H9 (cell line): ENCODE results near the gene CLIC3. TPM values are rescaled to one million over a fixed set of nuclear protein-coding genes. Genes with fewer than 3 reads are reported as not detected.

ENCODE experiments used
- DNase-seq: peaks from one replicate; pipeline ENCODE4 v3.0.0-alpha.2; 2017
- H2AFZ ChIP-seq: one replicate; pipeline ENCODE4 v1.6.1; 2013; ENCODE audit warnings: mild to moderate bottlenecking, low read length, control low read depth, moderate library complexity
- H2AK5ac ChIP-seq: 2 replicates; pipeline ENCODE4 v1.6.1; 2013; ENCODE audit warnings: low read length, control low read depth, mixed read lengths; ENCODE audit not compliant: insufficient read length
- H2BK120ac ChIP-seq: one replicate; pipeline ENCODE4 v1.6.1; 2013; ENCODE audit warnings: low read depth, mild to moderate bottlenecking, low read length, control low read depth, inconsistent platforms; ENCODE audit not compliant: poor library complexity, severe bottlenecking
- H2BK12ac ChIP-seq: 2 replicates; pipeline ENCODE4 v1.6.1; 2013; ENCODE audit warnings: low read length, control low read depth, mixed read lengths, low read depth; ENCODE audit not compliant: insufficient read length
- H2BK15ac ChIP-seq: 2 replicates; pipeline ENCODE4 v1.6.1; 2013; ENCODE audit warnings: low read depth, low read length, control low read depth
- H2BK20ac ChIP-seq: one replicate; pipeline ENCODE4 v1.6.1; 2013; ENCODE audit warnings: low read depth, mild to moderate bottlenecking, low read length, control low read depth, inconsistent platforms; ENCODE audit not compliant: poor library complexity, severe bottlenecking
- H2BK5ac ChIP-seq: 2 replicates; pipeline ENCODE4 v1.6.1; 2013; ENCODE audit warnings: low read length, control low read depth, mixed read lengths; ENCODE audit not compliant: insufficient read length
- H3K14ac ChIP-seq: 2 replicates; pipeline ENCODE4 v1.6.1; 2013; ENCODE audit warnings: low read length, control low read depth; ENCODE audit not compliant: insufficient read depth
- H3K18ac ChIP-seq: 2 replicates; pipeline ENCODE4 v1.6.1; 2013; ENCODE audit warnings: low read depth, mild to moderate bottlenecking, mixed read lengths, low read length, control low read depth; ENCODE audit not compliant: insufficient read length
- H3K23ac ChIP-seq: 2 replicates; pipeline ENCODE4 v1.6.1; 2013; ENCODE audit warnings: low read length, control low read depth, mixed read lengths, low read depth; ENCODE audit not compliant: insufficient read length
- H3K23me2 ChIP-seq: 2 replicates; pipeline ENCODE4 v1.6.1; 2013; ENCODE audit warnings: low read depth, mild to moderate bottlenecking, mixed read lengths, low read length, control low read depth; ENCODE audit not compliant: insufficient read length, poor library complexity, severe bottlenecking
- H3K27ac ChIP-seq: 2 replicates; pipeline ENCODE4 v1.5.1; 2013; ENCODE audit warnings: low read length, control low read depth, mixed read lengths, low read depth; ENCODE audit not compliant: insufficient read length
- H3K27me3 ChIP-seq: 2 replicates; pipeline ENCODE4 v1.6.1; 2013; ENCODE audit warnings: low read length, control low read depth, inconsistent platforms; ENCODE audit not compliant: insufficient read depth
- H3K4ac ChIP-seq: 2 replicates; pipeline ENCODE4 v1.6.1; 2013; ENCODE audit warnings: low read depth, mild to moderate bottlenecking, control low read depth, inconsistent platforms, low read length, moderate library complexity
- H3K4me1 ChIP-seq: 2 replicates; pipeline ENCODE4 v1.6.1; 2013; ENCODE audit warnings: low read length, control low read depth, inconsistent platforms; ENCODE audit not compliant: insufficient read depth
- H3K4me2 ChIP-seq: 2 replicates; pipeline ENCODE4 v1.6.1; 2013; ENCODE audit warnings: low read length, control low read depth, mixed read lengths; ENCODE audit not compliant: insufficient read length, insufficient read depth
- H3K56ac ChIP-seq: 2 replicates; pipeline ENCODE4 v1.6.1; 2013; ENCODE audit warnings: low read depth, mild to moderate bottlenecking, mixed read lengths, low read length, control low read depth; ENCODE audit not compliant: insufficient read length
- H3K79me1 ChIP-seq: 2 replicates; pipeline ENCODE4 v1.6.1; 2013; ENCODE audit warnings: low read depth, mild to moderate bottlenecking, moderate library complexity, low read length, control low read depth, inconsistent platforms; ENCODE audit not compliant: insufficient read depth, poor library complexity, severe bottlenecking
- H3K79me2 ChIP-seq: 2 replicates; pipeline ENCODE4 v1.6.1; 2013; ENCODE audit warnings: low read length, control low read depth, inconsistent platforms; ENCODE audit not compliant: insufficient read depth
- H3K9ac ChIP-seq: 2 replicates; pipeline ENCODE4 v1.6.1; 2013; ENCODE audit warnings: low read length, control low read depth, mixed read lengths; ENCODE audit not compliant: insufficient read length; ENCODE audit errors: extremely low read depth
- H3K9me3 ChIP-seq: one replicate; pipeline ENCODE4 v1.6.1; 2013; ENCODE audit warnings: low read depth, low read length, inconsistent platforms; ENCODE audit not compliant: control insufficient read depth
- H3T11ph ChIP-seq: one replicate; pipeline ENCODE4 v1.6.1; 2013; ENCODE audit warnings: mild to moderate bottlenecking, low read length, control low read depth, inconsistent platforms
- H4K20me1 ChIP-seq: one replicate; pipeline ENCODE4 v1.6.1; 2013; ENCODE audit not compliant: control insufficient read depth, insufficient read length, insufficient read depth
- H4K5ac ChIP-seq: 2 replicates; pipeline ENCODE4 v1.6.1; 2013; ENCODE audit warnings: low read depth, mild to moderate bottlenecking, mixed read lengths, low read length, control low read depth; ENCODE audit not compliant: insufficient read length
- H4K8ac ChIP-seq: replicated peaks from 2 replicates; pipeline ENCODE4 v1.6.1; 2013; ENCODE audit warnings: low read length, control low read depth, mixed read lengths, low read depth; ENCODE audit not compliant: insufficient read length
- H4K91ac ChIP-seq: 2 replicates; pipeline ENCODE4 v1.6.1; 2013; ENCODE audit warnings: low read depth, mild to moderate bottlenecking, moderate library complexity, mixed read lengths, low read length, control low read depth; ENCODE audit not compliant: insufficient read length
- H3K27ac Mint-ChIP-seq, 3 experiments: 2 replicates in 2 of 3; 3 replicates in 1 of 3; pipeline ENCODE4 v1.8.0; 2020 to 2021; ENCODE audit warnings: mixed read lengths in 3 of 3, mild to moderate bottlenecking in 1 of 3, moderate library complexity in 1 of 3
- H3K27me3 Mint-ChIP-seq: 2 replicates; pipeline ENCODE4 v1.8.0; 2021; ENCODE audit warnings: low read depth, mild to moderate bottlenecking, moderate library complexity, mixed read lengths
- H3K36me3 Mint-ChIP-seq, 3 experiments: 2 replicates in 2 of 3; 3 replicates in 1 of 3; pipeline ENCODE4 v1.8.0; 2020 to 2021; ENCODE audit warnings: low read depth in 3 of 3, mixed read lengths in 3 of 3; ENCODE audit not compliant: insufficient read depth in 1 of 3
- H3K4me1 Mint-ChIP-seq, 2 experiments: 2 replicates each; pipeline ENCODE4 v1.8.0; 2020; ENCODE audit warnings: mixed read lengths in 2 of 2
- H3K4me3 Mint-ChIP-seq, 2 experiments: 2 replicates in 1 of 2; 3 replicates in 1 of 2; pipeline ENCODE4 v1.8.0; 2020 to 2021; ENCODE audit warnings: mild to moderate bottlenecking in 2 of 2, mixed read lengths in 2 of 2, moderate library complexity in 1 of 2
- H3K9me3 Mint-ChIP-seq, 2 experiments: 2 replicates in 1 of 2; 3 replicates in 1 of 2; pipeline ENCODE4 v1.8.0; 2020; ENCODE audit warnings: mild to moderate bottlenecking in 2 of 2, mixed read lengths in 2 of 2, moderate library complexity in 1 of 2
- WGBS: extraction: QIAGEN DNeasy Blood & Tissue Kit; methylation state at CpG from one replicate; pipeline ENCODE4 v1.1.7; 2013; ENCODE audit warnings: missing lambda C conversion rate, low lambda C conversion rate, mixed read lengths; ENCODE audit not compliant: insufficient read length; ENCODE audit errors: extremely low coverage; 5-methylcytosine and 5-hydroxymethylcytosine counted together
- total RNA-seq: library from RNA; stranded (reverse); gene quantifications from 2 replicates; pipeline ENCODE4 v1.2.1, GENCODE V29; 2021
- TF ChIP-seq, protein P1 (sequence below): fragments of 200-600 bp; sonication (generic); conservative IDR thresholded peaks from 3 replicates; pipeline ENCODE4 v1.8.0; 2021; ENCODE audit warnings: antibody characterized with exemption, mild to moderate bottlenecking

The CLIC3 gene
- total RNA-seq, 1 experiment from 2014 or later = 0.31 TPM

DNA sequence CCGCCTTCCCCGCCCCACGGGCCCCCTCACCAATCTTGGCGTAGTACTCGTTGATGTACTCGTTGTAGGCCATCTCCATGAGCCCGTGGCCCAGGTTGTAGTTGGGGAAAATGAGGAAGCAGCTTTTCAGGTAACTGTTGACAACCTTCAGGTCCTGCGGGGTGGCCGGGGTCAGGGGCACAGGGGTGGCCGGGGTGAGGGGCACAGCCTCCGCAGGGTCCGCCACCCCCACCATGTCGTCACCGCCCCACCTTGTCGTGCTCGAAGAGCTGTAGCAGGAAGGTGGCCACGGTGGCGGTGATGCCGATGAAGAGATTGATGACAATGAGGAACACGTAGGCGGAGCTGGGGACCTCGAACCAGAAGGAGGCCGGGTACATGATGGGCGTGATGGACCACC lies 14.8 kb upstream of the CLIC3 start:
- Histone ChIP-seq H2AK5ac (no peak overlapping the region), H3K14ac (no peak overlapping the region), H3K79me1 (no peaks in the 10 kb centered on the region), H2BK120ac (no peak overlapping the region), H3K56ac (no peak overlapping the region), H2BK12ac (no peak overlapping the region), H3K79me2 (no peaks in the 10 kb centered on the region), H3K9ac (no peak overlapping the region), H4K8ac (no peak overlapping the region), H3K27me3 (no peaks in the 10 kb centered on the region), H3K4ac (no peak overlapping the region), H4K5ac (no peak overlapping the region), H3K4me2 (no peak overlapping the region), H4K20me1 (peaks cover 2% of the 10 kb centered on the region), H2BK5ac (no peak overlapping the region), H3K23me2 (no peaks in the 10 kb centered on the region), H2AFZ (no peak overlapping the region), H3K18ac (no peak overlapping the region), H3T11ph (no peak overlapping the region), H3K9me3 (no peaks in the 10 kb centered on the region), H2BK20ac (no peak overlapping the region), H3K4me1 (no peaks in the 10 kb centered on the region), H3K27ac (no peak overlapping the region), H2BK15ac (no peak overlapping the region), H3K23ac (no peak overlapping the region), H4K91ac (no peak overlapping the region)
- peaks cover 1 to 2% of the 10 kb centered on the region in 2 experiments; a peak in 1 of 5 replicates for H3K9me3 Mint-ChIP-seq
- H3K27me3 Mint-ChIP-seq = no peaks in the 10 kb centered on the region; the same call in 1 of the 2 replicates
- no peak overlapping the region for H3K27ac Mint-ChIP-seq
- no CpG with 5 or more reads among the region's 24 CpGs for WGBS
- TF ChIP-seq, protein P1, sequence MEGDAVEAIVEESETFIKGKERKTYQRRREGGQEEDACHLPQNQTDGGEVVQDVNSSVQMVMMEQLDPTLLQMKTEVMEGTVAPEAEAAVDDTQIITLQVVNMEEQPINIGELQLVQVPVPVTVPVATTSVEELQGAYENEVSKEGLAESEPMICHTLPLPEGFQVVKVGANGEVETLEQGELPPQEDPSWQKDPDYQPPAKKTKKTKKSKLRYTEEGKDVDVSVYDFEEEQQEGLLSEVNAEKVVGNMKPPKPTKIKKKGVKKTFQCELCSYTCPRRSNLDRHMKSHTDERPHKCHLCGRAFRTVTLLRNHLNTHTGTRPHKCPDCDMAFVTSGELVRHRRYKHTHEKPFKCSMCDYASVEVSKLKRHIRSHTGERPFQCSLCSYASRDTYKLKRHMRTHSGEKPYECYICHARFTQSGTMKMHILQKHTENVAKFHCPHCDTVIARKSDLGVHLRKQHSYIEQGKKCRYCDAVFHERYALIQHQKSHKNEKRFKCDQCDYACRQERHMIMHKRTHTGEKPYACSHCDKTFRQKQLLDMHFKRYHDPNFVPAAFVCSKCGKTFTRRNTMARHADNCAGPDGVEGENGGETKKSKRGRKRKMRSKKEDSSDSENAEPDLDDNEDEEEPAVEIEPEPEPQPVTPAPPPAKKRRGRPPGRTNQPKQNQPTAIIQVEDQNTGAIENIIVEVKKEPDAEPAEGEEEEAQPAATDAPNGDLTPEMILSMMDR = no peak
- H3K36me3 Mint-ChIP-seq = peaks cover 0 to 5% (median 5%) of the 10 kb centered on the region in 3 experiments; a peak in 3 of 7 replicates
- DNase-seq = no peak
- no peak overlapping the region for H3K4me3 Mint-ChIP-seq
- H3K4me1 Mint-ChIP-seq = no peaks in the 10 kb centered on the region
